ENCODE data around the gene THSD4.

The THSD4 gene

DNA sequence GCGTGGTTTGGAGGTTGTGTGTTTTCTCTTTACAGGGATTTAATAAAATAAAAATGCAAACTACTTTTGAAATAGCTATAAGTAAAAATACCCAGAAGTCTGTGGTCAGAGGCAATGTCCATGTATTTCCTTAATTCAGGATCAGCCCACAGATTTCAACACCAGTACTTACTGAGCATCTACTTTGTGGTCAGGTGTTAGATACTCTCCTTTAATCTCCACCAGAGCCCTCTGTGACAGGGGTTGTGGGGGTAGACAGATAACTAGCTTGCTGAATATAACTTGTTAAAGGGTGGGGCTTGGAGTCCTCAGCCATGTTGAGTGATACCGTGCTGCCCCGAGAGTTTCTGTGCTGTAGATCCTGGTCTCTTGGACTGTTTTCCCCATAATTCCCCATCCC, 451.0 kb downstream of the THSD4 start:
- no peak for DNase-seq

DNA sequence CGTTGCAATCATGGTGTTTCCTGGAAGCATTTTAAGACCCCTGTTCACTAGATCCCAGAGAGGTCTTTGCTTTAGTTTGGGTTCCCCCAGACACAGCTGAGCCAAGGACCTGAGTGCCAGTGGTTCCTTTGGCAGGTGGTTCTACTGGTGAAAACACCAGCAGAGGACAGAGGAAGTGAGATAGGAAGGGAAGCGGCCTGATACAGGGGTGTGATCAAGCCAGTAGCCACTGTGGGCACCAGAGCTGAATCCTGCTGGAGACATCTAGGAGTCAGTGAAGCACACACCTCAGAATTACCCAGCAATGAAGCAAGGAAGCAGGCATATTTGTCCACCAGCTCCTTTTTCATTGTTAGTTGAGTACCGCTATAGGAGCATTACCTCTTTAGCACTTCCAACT, 451.9 kb downstream of the THSD4 start:
- no peak for DNase-seq

DNA sequence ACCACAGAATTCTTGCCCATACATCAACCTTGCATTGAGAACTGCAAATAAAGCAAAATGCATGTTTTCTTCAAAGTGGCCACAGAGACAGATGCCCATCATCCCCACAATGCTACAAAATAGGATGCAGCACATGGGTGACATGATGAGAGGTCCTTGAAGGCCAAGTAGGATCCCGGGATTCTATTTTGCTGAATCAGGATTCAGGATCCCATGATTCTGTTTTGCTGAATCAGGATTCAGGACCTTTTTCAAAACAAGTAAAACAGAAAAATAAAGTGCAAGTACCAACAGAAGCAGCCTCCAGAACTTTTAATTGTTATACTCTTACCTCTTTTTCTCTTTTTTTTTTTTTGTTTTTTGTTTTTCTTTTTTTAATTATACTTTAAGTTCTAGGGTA, 453.0 kb downstream of the THSD4 start:
- no peak for DNase-seq

DNA sequence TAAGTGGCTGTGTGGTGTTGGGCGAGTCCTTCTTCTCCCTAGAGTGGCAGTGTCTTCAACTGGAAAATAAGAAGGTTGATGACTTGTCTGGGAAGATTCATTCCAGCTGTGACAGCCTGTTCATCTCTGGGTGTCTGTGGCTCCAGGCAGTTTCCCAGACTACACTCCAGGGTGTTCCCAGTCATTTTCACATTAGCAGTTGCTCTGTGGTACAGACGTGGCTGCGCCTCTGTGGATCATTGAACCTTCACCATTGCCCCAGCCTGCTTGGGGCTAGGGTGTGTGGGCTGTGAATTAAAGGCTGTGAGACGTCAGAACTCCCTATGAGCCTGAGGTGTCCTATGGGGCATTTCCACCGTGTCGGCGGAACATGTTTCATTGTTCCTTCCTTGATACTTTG, 455.5 kb downstream of the THSD4 start:
- DNase-seq, result no peak

DNA sequence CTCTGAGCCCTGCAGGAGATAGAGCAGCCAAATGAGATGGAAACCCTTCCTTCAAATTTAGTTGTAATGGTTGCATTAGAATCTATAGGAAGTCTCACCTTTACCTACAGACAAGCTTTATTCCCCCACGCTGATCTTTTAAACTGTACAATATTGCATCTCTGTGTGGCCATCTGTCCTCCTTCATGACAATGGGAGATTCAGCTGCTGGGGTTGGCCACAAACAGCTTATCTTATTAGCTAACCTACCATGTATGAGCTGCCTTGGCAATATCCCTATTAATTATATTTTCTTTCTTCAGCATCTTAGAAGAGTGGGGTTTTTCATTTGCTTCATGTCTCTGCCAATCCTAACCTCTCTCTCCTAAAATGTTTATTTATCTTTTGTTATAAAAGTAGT, 456.4 kb downstream of the THSD4 start:
- DNase-seq, result no peak

DNA sequence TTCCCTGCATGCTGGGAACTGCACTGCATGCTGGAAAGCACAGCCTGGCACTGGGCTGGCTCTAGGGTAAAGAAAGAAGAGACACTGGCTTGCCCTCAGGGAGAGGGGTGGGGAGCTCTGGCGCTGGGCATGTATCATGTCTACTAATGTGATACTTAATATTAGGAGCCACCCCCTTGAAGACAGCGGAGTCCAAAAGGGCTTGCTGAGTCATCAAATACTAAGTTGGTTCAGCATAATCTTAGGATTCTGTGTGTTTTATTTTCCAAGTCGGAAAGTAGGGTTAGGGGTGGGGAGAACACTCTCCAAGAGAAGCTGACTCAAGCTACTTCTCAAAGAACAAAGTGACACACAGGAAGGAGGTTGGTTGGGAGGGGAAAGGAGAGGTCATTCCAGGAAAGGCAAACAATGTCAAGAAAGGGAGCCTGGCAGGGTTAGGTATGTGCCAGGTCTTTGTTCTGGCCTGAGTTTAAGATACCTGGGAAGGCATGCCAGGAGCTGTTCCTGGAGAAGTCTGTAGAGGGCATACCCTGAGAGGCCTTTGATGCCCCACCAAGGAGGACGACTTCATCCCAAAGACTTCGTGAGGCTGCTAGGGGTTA, 457.3 kb downstream of the THSD4 start:
- no peak for DNase-seq

DNA sequence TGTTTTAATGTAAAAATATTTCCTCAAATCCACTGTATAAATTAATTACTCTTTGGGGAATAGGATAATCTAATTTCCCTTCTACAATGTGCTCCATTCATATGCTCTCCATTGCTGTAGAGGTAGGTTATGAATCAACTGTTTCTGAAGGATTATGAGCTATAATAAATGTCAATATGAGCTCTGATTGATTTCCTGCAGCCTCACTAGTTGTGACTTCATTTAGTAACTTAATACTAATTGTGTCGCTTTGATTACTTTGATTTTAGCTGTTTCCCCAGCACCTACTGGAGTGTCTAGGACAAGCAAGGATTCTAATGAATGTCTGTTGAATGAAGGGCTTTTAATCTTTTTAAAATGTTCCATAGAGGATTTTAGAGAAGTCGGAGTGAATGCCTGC, 458.3 kb downstream of the THSD4 start:
- no peak for DNase-seq

DNA sequence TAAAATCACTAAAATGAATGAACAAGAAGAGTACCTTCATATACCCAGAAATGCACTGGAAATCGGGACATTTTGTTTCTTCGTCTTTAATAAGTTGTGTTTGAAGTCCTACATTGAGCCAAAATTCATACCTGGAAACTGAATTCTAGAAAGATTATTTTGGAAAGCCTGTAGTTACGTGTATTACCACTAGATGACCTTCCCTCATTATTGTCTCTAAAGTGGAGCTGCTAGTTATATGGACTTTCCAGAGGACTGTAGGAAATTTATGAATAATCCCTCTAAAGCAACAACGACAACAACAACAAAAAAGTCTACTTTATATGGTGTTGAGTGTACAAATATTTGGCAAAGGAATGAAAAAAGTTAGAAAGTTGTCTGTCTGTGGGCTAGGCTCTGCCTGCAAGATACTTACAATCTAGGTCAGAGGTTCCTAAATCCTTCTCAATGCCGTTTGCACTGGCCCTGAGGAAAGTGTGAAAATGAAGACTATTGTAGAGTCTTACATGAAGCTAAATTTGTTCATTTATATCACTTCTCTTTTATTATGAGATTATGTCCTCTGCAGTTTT, 460.3 kb downstream of the THSD4 start:
- no peak for DNase-seq

DNA sequence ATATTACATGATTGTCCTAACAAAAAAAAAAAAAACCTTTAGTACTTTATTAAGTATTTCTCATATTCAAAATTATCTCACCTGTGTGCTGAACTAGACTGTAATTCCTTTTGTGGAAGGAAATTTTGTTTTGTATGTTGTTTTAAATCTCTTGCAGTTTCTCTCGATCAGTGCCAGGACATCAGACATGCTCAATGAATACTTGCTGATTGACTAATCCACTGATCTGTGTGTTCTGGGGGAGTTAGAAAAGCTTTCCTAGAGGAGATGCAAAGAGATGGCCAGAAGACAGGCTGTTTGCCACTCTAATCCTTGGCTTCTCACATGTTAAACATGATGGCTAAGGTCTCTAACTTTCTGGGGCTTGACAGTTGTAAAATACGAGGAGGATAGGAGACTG, 461.8 kb downstream of the THSD4 start:
- no peak for DNase-seq

DNA sequence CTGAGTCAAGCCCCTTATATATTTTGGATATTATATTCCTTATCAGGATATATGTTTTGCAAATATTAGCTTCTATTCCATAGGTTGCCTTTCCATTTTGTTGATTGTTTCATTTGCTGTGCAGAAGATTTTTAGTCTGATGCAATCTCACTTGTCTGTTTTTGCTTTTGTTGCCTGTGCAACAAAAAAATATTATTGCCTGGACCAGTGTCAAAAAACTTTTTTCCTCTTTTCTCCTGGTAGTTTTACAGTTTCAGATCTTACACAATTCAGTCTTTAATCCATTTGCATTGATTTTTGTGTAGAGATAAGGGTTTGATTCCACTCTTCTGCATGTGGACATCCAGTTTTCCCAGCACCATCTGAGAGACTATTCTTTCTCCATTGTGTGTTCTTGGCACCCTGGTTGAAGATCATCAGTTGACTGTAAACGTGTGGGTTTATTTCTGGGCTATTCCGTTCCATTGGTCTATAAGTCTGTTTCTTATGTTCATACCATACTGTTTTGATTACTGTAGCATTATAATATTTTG, 466.2 kb downstream of the THSD4 start:
- no peak for DNase-seq

DNA sequence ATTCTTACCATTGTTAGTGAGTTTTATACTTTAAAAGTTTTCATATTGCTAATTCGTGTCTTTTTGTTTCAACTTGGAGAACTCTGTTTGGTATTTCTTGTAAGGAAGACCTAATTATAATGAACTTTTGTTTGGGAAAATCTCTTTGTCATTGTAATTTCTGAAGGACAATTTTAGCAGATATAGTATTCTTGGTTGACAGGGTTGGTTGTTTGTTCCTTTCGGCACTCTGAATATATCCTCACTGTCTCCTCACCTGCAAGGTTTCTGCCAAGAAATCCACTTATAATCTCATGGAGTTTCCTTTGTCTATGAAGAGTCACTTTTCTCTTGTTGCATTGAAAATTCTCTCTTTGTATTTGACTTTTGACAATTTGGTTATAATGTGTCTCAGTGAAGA, 469.9 kb downstream of the THSD4 start:
- DNase-seq, result no peak

DNA sequence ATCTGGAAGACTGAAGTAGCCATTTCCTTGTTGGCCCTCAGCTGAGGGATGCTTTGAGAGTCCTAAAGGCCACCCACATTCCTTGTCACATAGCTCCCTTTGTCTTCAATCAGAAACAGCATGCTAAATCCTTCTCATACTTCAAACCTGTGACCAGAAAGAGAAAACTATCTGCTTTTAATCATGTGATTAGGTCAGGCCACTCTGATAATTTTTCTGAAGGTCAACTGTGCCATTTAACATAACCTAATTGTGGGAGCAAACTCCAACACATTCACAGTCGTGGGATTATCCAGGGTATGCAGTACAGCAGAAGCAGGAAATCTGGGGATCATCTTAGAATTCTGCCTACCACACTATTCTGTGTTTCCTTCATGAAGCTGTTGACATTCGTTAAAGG, 471.2 kb downstream of the THSD4 start:
- DNase-seq, result no peak

DNA sequence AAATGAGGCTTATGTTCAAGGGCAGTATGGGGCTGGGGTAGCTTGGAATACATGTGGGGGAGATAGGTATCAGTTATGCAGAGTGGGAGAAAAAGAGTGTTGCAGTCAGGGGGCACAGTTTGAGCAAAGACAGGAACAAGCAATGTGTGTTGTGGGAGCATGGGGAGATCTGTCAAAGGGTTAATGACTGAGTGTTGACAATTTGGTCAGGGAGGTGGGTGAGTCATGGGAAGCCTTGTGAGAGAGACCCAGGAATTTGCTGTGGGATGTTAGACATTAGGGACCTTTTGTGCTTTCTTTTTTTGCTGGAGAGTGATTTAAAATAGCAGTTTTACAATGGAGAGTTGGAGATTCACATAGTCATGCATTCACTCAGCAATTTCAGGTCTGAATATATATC, 473.5 kb downstream of the THSD4 start:
- DNase-seq, result no peak

DNA sequence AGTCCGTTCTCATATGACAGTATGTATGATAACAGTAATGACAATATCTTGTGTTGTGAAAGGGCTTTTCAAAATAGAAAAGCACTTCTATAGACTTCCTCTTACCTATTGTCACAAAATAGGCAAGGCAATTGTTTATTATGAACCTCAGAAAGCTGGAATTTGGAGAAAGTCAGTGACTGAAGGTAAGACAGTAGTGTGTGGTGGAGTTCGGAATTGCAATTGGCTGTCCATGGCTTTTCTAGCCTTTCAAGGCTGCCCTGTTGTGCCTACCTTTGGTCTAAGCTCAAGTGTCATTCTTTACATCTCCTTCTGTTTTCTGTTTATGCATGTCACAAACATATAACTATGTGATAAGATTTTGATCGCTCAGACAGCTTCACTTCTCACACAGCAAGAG, 475.8 kb downstream of the THSD4 start:
- DNase-seq, result no peak

DNA sequence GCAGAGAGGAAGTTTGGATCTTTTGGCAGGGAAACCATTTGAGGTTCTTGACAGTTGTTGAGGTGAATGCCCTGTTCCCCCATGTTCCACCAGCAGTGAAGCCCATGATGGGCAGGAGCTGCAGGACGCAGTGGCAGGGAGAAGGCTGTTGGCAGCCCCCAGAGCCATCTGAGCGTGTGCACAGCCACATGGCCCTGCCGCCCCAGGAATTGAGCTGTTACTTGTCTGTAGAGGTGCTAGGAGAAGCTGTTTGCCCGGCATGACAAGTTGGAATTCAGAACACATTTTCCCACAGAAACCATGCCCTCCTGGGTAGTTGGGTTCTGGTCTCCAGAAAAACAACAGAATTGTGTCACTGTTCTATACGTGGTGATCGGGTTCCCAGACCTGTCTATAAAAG, 476.9 kb downstream of the THSD4 start:
- no peak for DNase-seq

DNA sequence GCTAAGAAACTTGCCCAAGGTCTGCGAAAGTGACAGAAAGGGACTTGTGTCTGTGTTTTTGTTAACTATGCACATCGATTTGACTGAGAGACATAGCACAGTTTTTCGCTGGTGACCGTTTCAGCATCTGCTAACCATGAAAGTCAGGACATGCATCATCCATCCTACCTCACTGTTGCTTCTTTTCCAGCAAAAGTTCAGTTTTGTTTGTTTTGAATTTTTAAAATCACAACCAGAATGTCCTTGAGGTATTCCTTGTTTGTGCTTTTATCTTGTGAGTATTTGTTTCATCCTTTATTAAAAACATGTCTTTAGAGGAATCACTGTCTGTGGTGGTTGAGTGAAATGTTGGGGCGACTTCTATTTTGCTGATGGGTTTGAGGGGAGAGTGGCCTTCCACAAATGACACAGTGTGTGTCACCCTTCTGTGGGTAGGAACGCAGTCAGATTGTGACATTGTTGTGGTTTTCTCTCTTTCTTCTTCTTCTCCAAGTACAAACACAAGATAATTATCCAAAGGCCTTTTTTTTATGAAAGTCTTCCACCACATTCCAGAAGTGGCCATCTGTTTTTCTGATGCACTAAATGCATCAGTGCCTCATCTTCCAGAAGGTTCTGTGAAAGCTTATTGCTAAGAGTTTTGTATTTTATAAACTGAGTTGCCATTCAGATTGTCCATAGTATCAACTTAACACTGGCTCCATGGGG, 480.7 kb downstream of the THSD4 start:
- no peak for DNase-seq

DNA sequence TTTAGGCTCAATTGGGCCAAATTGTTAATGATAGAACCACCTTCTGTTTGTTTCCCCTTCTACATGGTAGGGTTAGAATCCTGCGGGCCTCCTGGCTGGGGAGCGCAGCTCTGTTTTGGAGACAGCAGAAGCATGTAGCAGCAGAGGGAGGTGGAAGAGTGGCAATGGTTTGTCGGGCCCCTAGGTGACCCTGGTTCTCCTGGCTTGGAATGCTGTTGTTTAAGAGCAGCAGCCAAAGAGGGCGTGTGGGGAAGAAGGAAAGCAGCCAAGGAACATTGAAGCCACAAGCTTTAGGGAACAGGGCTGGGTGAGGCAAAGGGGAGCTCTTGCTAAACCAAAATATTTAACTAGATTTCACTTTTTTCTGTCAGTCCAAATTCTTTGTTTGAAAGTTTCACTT, 481.4 kb downstream of the THSD4 start:
- no peak for DNase-seq

DNA sequence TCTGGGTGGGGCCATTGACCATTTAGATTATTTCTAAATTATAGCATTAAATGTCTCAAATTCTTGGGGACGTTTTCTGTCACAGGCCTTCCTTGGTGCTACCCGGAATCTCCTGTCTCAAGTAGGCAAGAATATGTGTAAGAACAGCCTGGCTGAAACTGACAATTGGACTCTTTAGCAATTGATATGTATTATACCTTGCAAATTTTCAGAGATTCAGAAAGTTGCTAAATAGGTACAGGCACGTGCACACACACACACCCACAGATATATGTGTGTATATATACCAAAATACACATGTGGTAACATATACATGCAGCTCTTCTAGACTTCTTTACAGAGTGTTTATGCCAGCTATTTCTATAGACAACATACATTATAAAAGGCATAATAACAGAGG, 481.9 kb downstream of the THSD4 start:
- no peak for DNase-seq

DNA sequence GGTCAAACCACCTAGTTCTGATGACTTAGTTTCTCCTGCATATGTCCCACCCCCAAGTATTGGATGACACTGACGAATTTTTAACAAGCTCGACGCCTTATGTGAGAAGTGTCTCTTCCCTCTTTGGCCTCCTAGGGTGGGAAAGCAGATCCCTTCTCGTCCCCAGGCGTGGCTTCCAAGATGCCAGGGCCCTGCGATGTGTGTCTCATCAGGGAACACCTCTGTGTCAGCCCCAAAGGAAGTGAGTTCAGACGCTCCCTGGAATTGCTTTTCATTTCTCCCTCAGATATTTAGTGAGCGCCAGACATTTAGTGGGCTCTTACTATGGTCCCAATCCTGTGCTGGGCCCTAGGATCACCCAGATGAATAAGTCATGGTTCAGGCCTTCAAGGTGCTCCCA, 482.4 kb downstream of the THSD4 start:
- no peak for DNase-seq

DNA sequence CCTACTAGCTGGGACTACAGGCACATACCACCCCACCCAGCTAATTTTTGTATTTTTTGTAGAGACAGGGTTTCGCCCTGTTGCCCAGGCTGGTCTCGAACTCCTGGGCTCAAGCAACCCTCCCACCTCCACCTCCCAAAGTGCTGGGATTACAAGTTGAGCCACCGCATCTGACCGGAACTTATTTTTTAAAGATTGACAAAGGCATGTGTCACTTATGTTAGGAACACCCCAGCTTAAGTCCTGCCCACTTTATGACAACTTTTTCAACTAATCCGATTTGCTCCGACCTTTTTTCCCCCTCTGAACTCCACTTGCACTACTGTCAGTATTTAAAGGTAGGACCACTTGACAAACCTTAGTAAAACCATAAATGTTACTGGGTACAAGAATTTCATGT, 483.5 kb downstream of the THSD4 start:
- DNase-seq, result no peak

DNA sequence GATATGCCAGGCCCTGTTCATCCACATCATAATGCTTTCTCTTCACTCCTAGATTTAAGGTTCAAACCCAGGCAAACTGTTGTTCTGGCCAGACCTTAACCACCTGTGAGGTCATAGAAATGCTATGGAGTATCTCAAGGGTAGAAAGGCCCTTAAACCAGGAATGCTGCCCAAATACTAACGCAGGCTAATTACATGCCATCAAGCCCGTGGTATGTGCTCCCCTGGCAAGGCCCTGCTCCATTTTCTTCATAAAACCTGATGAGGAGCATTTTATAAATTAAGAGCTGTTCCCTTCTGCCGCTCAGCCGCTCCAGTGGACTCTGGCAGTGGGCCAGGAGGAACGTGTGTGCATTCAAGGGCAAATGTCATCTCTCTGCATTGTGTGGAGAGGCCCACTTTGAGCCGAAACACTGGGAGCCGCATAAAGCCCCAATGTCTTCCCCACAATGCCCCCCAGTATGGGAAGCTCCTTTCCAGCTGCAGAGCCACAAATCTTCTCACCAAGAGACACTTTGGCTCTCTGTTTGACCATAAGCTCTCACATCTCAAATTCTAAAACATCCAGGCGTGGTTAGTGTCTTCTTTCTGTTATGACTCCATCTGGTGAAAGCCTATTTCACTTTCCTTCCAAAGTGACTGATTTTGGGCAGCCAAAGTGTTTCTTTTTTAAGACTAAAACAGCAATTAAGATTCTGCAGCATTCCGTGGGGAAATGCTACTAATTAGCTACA, 484.3 kb downstream of the THSD4 start:
- DNase-seq, result no peak

DNA sequence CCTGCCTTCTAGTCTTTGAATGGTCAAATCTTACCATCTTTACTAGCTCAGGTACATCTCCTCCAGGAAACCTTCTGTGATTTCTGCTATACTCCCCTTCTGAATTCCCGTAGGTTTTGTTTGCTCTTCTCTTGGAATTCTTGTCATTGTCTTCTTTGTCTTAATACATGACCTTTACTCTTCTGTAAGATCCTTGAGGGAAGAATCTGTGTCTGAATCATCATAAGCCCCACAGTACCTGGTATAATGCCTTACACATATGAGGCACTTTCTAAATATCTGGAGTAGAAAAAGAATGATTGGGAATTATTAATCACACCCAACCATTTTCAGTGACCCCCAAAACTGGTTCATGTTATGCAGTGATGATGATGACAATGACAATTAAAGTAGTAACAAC, 485.0 kb downstream of the THSD4 start:
- DNase-seq, result no peak

DNA sequence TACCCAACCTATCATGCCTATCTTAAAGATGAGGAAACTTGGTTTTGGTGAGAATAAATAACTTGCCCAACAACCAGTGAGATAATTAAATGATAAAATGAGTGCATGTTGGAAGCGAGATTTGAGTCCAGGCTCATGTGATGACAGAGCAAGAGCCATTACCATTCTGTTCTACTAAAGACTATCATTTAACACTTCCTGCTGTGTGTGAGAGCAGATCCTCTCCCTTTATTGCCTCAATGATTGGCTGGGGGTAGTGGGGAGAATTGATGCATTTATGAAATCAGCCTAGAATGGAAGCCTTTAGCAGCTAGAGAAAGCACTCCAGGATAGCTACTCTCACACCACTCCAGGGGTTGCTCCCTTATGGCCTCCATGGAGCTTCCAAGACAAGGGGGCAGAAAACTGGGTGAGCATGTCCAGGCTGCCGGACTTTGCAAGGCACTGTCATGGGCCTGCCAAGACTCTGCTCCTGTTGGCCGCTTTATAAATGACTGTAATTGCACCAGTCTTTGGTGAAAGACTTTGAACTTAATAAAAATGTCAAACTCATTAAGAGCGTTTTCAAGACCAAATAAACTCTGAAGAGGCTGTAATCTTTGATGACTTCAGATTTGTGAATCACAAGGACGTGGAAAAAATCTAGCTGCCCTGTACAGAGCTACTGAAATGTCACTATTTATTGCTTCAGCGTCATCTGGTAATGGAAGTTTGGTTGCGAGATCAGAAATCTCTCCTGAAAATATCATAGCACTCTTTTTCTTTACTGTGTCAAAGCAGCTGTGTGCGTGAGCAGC, 486.0 kb downstream of the THSD4 start:
- no peak for DNase-seq
